ENCODE data around the gene CD180.

The CD180 gene

DNA sequence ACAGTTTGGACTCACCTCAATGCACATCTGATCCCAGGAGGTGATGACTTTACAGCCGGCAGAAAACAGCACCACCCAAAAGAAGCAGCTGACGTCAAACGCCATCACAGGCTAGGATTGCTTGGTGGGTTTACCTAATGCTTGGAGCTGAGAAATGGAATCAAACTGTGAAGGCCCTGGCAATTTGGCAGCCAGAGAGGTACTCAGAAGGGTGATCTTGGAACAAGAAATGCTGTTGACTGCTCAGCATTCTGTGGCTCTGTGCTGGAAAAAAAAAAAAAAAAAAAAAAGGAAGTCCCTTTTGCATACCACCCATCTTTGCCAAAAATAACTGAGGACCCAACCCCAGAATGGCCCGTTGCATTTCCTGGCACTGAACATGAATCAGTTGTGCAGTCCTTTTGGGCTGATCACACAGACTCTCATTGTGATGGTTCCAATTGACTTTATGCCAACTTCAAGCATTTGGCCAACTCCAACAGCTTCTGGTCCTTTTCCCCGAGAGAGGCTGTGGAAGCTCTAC, at the start of gene CD180:
Gene CD180, minus strand, starts transcription at position 263 of the 523 bp plus-strand sequence. Its CDS starts 158 bp downstream, at position 105.
- peak in 1 of 2 donors; percentile 61 for DNase-seq (ENCODE audit: low read depth in 2 of 2)
- no peak within 1 kb of the TSS for H3K4me3 ChIP-seq (replicated peaks in 1 of 2; ENCODE audit: low read depth in 2 of 2, low read length in 2 of 2)
- no peak for TF ChIP-seq CTCF (IDR thresholded peaks at IDR 0.05; ENCODE audit: low read depth, low read length)

GRCh38 chr5:67246108-67246507, 49.5 kb upstream of the CD180 start:
- DNase-seq (ENCODE audit: low read depth in 2 of 2), result peak; percentile 95
- peak; percentile 45 for TF ChIP-seq CTCF (IDR thresholded peaks at IDR 0.05; ENCODE audit: low read depth, low read length)
- H3K4me3 ChIP-seq (replicated peaks in 1 of 2; ENCODE audit: low read depth in 2 of 2, low read length in 2 of 2), result no peak overlapping the region

DNA sequence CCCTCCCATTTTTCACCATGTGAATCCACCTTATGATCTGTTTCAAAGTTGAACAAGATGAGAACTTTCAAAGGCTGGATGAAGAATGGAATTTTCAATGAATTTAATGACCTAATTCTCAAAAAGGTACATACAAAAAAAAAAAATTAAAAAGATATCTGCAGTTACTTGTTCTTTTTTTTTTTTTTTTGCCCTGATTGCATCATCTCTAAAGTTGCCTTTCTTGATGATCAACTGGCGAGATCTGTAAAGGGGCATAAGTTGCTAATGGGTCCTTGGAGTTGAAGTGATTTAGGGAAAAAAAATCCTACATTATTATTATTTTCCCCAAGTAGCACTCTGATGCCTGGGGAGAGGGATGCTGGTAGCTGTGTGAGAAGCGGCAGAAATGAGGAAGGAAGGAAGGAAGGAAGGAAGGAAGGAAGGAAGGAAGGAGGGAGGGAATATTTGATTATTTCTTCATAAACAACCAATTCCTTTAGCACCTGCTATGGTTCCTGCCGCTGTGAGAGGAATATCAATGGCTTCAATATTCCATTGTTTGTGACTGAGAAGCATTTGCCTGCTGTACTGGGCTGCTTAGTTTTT, 48.8 kb upstream of the CD180 start:
- no peak for DNase-seq (ENCODE audit: low read depth in 2 of 2)
- TF ChIP-seq CTCF (IDR thresholded peaks at IDR 0.05; ENCODE audit: low read depth, low read length), result no peak
- H3K4me3 ChIP-seq (replicated peaks in 1 of 2; ENCODE audit: low read depth in 2 of 2, low read length in 2 of 2), result no peak overlapping the region

DNA sequence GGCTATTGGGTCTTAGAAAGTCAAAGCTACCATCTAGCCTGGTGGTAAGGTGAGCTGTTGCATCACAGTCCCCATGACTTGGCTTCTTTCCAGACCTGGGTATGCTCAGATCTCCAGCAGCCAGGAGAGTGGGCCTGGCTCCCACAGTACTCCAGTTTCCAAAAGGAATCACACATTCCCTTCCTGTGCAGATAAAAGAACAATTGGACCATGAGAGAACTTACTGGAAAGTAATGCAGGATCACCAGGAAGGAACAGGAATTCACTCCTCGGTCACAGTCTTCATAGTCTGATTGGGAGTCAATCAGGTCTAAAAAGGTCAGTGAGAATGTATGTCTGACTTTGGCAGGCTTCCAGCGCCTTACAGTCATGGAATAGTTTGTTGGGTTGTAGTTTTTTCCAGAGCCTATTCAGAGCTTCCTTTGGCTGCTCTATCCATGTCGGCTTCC, 47.8 kb upstream of the CD180 start:
- DNase-seq (ENCODE audit: low read depth in 2 of 2), result peak; percentile 27 to 75
- no peak overlapping the region for H3K4me3 ChIP-seq (replicated peaks in 1 of 2; ENCODE audit: low read depth in 2 of 2, low read length in 2 of 2)
- TF ChIP-seq CTCF (IDR thresholded peaks at IDR 0.05; ENCODE audit: low read depth, low read length), result no peak

GRCh38 chr5:67243944-67244343, 47.3 kb upstream of the CD180 start:
- no peak overlapping the region for H3K4me3 ChIP-seq (replicated peaks in 1 of 2; ENCODE audit: low read depth in 2 of 2, low read length in 2 of 2)
- no peak for TF ChIP-seq CTCF (IDR thresholded peaks at IDR 0.05; ENCODE audit: low read depth, low read length)
- DNase-seq (ENCODE audit: low read depth in 2 of 2), result no peak

GRCh38 chr5:67243349-67243748, 46.8 kb upstream of the CD180 start:
- no peak for DNase-seq (ENCODE audit: low read depth in 2 of 2)
- no peak for TF ChIP-seq CTCF (IDR thresholded peaks at IDR 0.05; ENCODE audit: low read depth, low read length)
- no peak overlapping the region for H3K4me3 ChIP-seq (replicated peaks in 1 of 2; ENCODE audit: low read depth in 2 of 2, low read length in 2 of 2)

DNA sequence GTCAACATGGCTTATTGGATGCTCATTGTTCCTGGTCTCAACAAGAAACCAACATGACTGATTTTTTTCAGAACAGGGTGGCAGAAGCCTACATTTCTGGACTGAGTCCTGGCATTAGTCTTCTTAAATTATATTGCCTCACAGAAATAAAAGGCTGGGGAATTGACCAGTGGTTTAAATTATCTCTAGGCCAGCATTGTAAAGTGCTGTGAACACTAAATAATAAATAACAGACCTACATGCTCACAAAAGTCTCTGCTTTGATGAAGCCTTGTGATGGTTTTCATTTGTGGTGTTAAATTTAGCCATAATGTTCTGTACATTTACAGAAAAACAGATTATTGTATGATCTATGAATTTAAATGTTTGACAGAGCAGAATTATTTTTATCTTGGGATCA, 44.7 kb upstream of the CD180 start:
- no peak overlapping the region for H3K4me3 ChIP-seq (replicated peaks in 1 of 2; ENCODE audit: low read depth in 2 of 2, low read length in 2 of 2)
- DNase-seq (ENCODE audit: low read depth in 2 of 2), result no peak

More for the DNA sequence above, 44.7 kb upstream of the CD180 start:
- no peak for TF ChIP-seq CTCF (IDR thresholded peaks at IDR 0.05; ENCODE audit: low read depth, low read length)

Data from cardiac fibroblast (primary cell).